ENCODE results near the gene RAB6B. TPM values are rescaled to one million over a fixed set of nuclear protein-coding genes. Genes with fewer than 3 reads are reported as not detected.

RAB6B gene
- total and polyA plus RNA-seq, 2 of the 8 experiments (the other 6 are each of a cell fraction or from before 2014, with no cell fraction given): 7.9 to 15.6 TPM

DNA sequence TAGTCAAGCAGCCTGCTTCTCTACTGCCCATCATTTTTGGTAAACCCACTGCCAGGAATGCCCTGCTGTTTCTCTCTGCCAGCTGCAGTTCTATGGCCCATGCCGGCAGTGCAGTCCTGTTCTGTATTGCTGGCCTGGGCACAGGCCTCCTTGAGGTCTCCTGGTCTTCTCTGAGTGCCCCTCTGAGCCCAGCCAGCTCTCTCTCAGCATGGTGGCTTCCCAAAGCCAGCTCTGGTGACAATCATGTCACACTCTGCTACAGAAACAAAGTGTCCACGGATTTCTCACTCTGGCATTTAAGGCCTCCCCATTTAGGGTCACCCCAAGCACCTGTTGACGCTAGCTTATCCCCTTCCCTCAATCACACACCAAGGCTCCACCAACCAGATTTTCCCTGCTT lies 65.6 kb downstream of the RAB6B start:
- Histone ChIP-seq H2BK12ac (ENCODE audit: low read depth, low read length) (no peak overlapping the region), H4K91ac (replicated peaks; ENCODE audit: insufficient read length, low read length) (no peak overlapping the region), H3K14ac (ENCODE audit: insufficient read length) (no peak overlapping the region), H3K36me3 (ENCODE audit: control insufficient read depth in 2 of 4, insufficient read depth in 4 of 4, low read length in 3 of 4) (no peaks in the 10 kb centered on the region; a peak in 1 of 8 replicates), H3K79me2 (ENCODE audit: control insufficient read depth in 1 of 2, insufficient read depth in 2 of 2, low read length in 2 of 2) (no peaks in the 10 kb centered on the region), H2BK15ac (ENCODE audit: low read length) (no peak overlapping the region), H3K9me3 (ENCODE audit: insufficient read depth in 2 of 2, low read depth in 1 of 2, low read length in 1 of 2) (no peaks in the 10 kb centered on the region), H2AK5ac (ENCODE audit: low read depth, low read length) (no peak overlapping the region), H3K27ac (ENCODE audit: low read depth, low read length) (no peak overlapping the region), H3K27me3 (replicated peaks in 1 of 4; ENCODE audit: control insufficient read depth in 3 of 4, extremely low read depth in 1 of 4, insufficient read depth in 3 of 4, low read length in 3 of 4) (no peaks in the 10 kb centered on the region), H3K23ac (ENCODE audit: insufficient read length) (no peak overlapping the region), H3K4me3 (ENCODE audit: extremely low read depth in 1 of 4, insufficient read depth in 2 of 4, low read depth in 3 of 4, low read length in 4 of 4) (no peak overlapping the region), H3K18ac (ENCODE audit: extremely low read depth, low read length) (no peak overlapping the region), H4K5ac (ENCODE audit: insufficient read length, low read depth, low read length) (no peak overlapping the region), H2BK120ac (replicated peaks; ENCODE audit: low read depth, low read length) (no peak overlapping the region), H2AFZ (ENCODE audit: low read length) (no peak overlapping the region), H3K23me2 (ENCODE audit: low read depth, low read length) (no peaks in the 10 kb centered on the region), H3K56ac (replicated peaks; ENCODE audit: insufficient read length, low read depth, low read length) (no peak overlapping the region), H4K8ac (ENCODE audit: extremely low read depth, insufficient read depth, low read length) (no peak overlapping the region), H3K4ac (replicated peaks; ENCODE audit: insufficient read length, low read depth, low read length) (no peak overlapping the region), H3K4me2 (ENCODE audit: insufficient read depth in 1 of 2, low read depth in 2 of 2, low read length in 2 of 2) (no peak overlapping the region), H3K4me1 (replicated peaks in 1 of 4; ENCODE audit: control insufficient read depth in 3 of 4, insufficient read depth in 4 of 4, low read length in 3 of 4) (no peaks in the 10 kb centered on the region), H2BK20ac (ENCODE audit: low read length) (no peak overlapping the region), H2BK5ac (ENCODE audit: low read depth, low read length) (no peak overlapping the region), H4K20me1 (replicated peaks in 1 of 2; ENCODE audit: control insufficient read depth in 1 of 2, insufficient read depth in 2 of 2, low read length in 2 of 2) (peaks cover 0 to 1% of the 10 kb centered on the region in 2 experiments), H3K9ac (replicated peaks in 1 of 4; ENCODE audit: extremely low read depth in 1 of 4, low read depth in 3 of 4, low read length in 3 of 4) (no peak overlapping the region), H3K79me1 (ENCODE audit: low read depth, low read length) (no peaks in the 10 kb centered on the region)
- CTCF ChIA-PET (ENCODE audit: partially characterized antibody): interaction anchor here (0.8 to 7.9 kb wide), 2 partner anchors 11 to 95 kb away, joined by 3 to 75 read pairs; no protein-coding TSS in a partner anchor
- POLR2A ChIA-PET (ENCODE audit: partially characterized antibody): no interaction called here
- TF ChIP-seq, protein P1, sequence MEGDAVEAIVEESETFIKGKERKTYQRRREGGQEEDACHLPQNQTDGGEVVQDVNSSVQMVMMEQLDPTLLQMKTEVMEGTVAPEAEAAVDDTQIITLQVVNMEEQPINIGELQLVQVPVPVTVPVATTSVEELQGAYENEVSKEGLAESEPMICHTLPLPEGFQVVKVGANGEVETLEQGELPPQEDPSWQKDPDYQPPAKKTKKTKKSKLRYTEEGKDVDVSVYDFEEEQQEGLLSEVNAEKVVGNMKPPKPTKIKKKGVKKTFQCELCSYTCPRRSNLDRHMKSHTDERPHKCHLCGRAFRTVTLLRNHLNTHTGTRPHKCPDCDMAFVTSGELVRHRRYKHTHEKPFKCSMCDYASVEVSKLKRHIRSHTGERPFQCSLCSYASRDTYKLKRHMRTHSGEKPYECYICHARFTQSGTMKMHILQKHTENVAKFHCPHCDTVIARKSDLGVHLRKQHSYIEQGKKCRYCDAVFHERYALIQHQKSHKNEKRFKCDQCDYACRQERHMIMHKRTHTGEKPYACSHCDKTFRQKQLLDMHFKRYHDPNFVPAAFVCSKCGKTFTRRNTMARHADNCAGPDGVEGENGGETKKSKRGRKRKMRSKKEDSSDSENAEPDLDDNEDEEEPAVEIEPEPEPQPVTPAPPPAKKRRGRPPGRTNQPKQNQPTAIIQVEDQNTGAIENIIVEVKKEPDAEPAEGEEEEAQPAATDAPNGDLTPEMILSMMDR (IDR thresholded peaks at IDR 0.05; ENCODE audit: control extremely low read depth in 1 of 3, insufficient read depth in 1 of 3, low read depth in 1 of 3, low read length in 3 of 3): no peak
- TF ChIP-seq POLR2AphosphoS5 (IDR thresholded peaks at IDR 0.05; ENCODE audit: low read depth, low read length) (no peak), GABPA (IDR thresholded peaks at IDR 0.05; ENCODE audit: borderline replicate concordance, insufficient read depth, low read length) (no peak), HDAC2 (IDR thresholded peaks at IDR 0.05; ENCODE audit: borderline replicate concordance in 1 of 2, low read depth in 2 of 2, low read length in 2 of 2) (no peak), BACH1 (IDR thresholded peaks at IDR 0.05; ENCODE audit: low read length) (no peak), NRF1 (IDR thresholded peaks at IDR 0.05; ENCODE audit: low read depth, low read length) (no peak), POLR2A (IDR thresholded peaks at IDR 0.05; ENCODE audit: control extremely low read depth in 1 of 2, low read depth in 2 of 2, low read length in 2 of 2) (no peak), EZH2 (IDR thresholded peaks at IDR 0.05; ENCODE audit: low read depth, low read length, severe bottlenecking) (no peak), BRCA1 (IDR thresholded peaks at IDR 0.05; ENCODE audit: low read depth, low read length) (no peak), CEBPB (IDR thresholded peaks at IDR 0.05; ENCODE audit: low read depth, low read length) (no peak)
- WGBS, 2 experiments (ENCODE audit: extremely low coverage in 1 of 2, insufficient coverage in 1 of 2, insufficient read length in 1 of 2, insufficient replicate concordance in 2 of 2, low coverage in 1 of 2, low lambda C conversion rate in 2 of 2, missing lambda C conversion rate in 1 of 2): 84% methylated on average over 3 of the region's 3 CpGs; no CpG with 5 or more reads in 1 of the 2 experiments
- FAIRE-seq (no peak), DNase-seq (ENCODE audit: low read depth in 1 of 2, low spot score in 2 of 2) (peak in 1 of 2 experiments; percentile 16)

Data from H1 (cell line).